K562 (cell line): Measurements from ENCODE around the gene NFKBIB. TPM values are rescaled to one million over a fixed set of nuclear protein-coding genes. Genes with fewer than 3 reads are reported as not detected.

Experiments
- ATAC-seq: fragments of 200-7000 bp; cut with Tn5 transposase; 3 replicates; pipeline ENCODE4 v1.9.1; 2020; ENCODE audit warnings: moderate library complexity
- BruUV-seq: library from RNA; stranded (reverse); fragments of 400-500 nt; replicated peaks from 2 replicates; lab custom pipeline; 2021; lab: Mats Ljungman, UMichigan
- CTCF ChIA-PET: fragments of 300-600 bp; formaldehyde crosslinking; extraction: SDS; loops from one replicate; lab custom pipeline; 2021; ENCODE audit warnings: low intra/inter-chr PET ratio; lab: Yijun Ruan, JAX
- POLR2A ChIA-PET: fragments of 300-600, 350-650 bp; sonication (Branson Sonifier 250); formaldehyde crosslinking; extraction: SDS; loops from one replicate; lab custom pipeline; 2021; ENCODE audit warnings: antibody characterized with exemption, inconsistent platforms; lab: Yijun Ruan, JAX
- DNase-seq, 4 experiments: peaks; one replicate each; pipeline versions ENCODE4 v3.0.0 to v3.0.0-alpha.2; 2011 to 2018; ENCODE audit warnings: low spot score in 3 of 4, mixed read lengths in 3 of 4; ENCODE audit errors: extremely low read depth in 1 of 4
- FAIRE-seq: peaks from 2 replicates; lab custom pipeline; 2011; peaks lifted over from hg19 to GRCh38; lab: Jason Lieb, UNC
- H2AFZ ChIP-seq: 2 replicates; pipeline ENCODE4 v1.6.0; 2011; ENCODE audit warnings: low read depth, low read length, control low read depth, inconsistent platforms
- H3K27ac ChIP-seq: fragments of 200-600 bp; 3 replicates; pipeline ENCODE4 v1.8.0; 2011; ENCODE audit warnings: low read depth, mild to moderate bottlenecking, control low read depth, inconsistent platforms, low read length, moderate library complexity, mixed read lengths; ENCODE audit errors: extremely low read depth
- H3K27me3 ChIP-seq, 2 experiments: fragments of 300-600 bp in 1 of 2; 2 replicates in 1 of 2; 3 replicates in 1 of 2; pipeline versions ENCODE4 v1.6.0 to v1.8.0; 2011; ENCODE audit warnings: inconsistent platforms in 2 of 2, low read length in 2 of 2, mild to moderate bottlenecking in 1 of 2, mixed read lengths in 1 of 2, moderate library complexity in 1 of 2; ENCODE audit not compliant: control insufficient read depth in 2 of 2, insufficient read depth in 2 of 2
- H3K36me3 ChIP-seq: fragments of 300-600 bp; 3 replicates; pipeline ENCODE4 v1.8.0; 2011; ENCODE audit warnings: mild to moderate bottlenecking, low read length, inconsistent platforms; ENCODE audit not compliant: control insufficient read depth, insufficient read depth
- H3K4me1 ChIP-seq, 2 experiments: fragments of 200-600 bp in 1 of 2; replicated peaks in 1 of 2; 2 replicates in 1 of 2; 3 replicates in 1 of 2; pipeline versions ENCODE4 v1.5.1 to v1.8.0; 2011; ENCODE audit warnings: inconsistent platforms in 2 of 2, low read length in 2 of 2, mild to moderate bottlenecking in 1 of 2, mixed read lengths in 1 of 2, moderate library complexity in 1 of 2; ENCODE audit not compliant: control insufficient read depth in 2 of 2, insufficient read depth in 2 of 2
- H3K4me2 ChIP-seq: 2 replicates; pipeline ENCODE4 v1.6.1; 2011; ENCODE audit warnings: low read length, control low read depth, inconsistent platforms, mixed read lengths; ENCODE audit not compliant: insufficient read depth
- H3K4me3 ChIP-seq: fragments of 200-600 bp; sonication (generic), shearing (Covaris generic); 2 replicates; pipeline ENCODE4 v1.5.1; 2016; ENCODE audit warnings: control low read depth, inconsistent platforms
- H3K79me2 ChIP-seq: fragments of 200-600 bp; 3 replicates; pipeline ENCODE4 v1.8.0; 2011; ENCODE audit warnings: low read length, inconsistent platforms; ENCODE audit not compliant: control insufficient read depth, insufficient read depth
- H3K9ac ChIP-seq, 2 experiments: 2 replicates each; pipeline versions ENCODE4 v1.6.0 to v1.6.1; 2011; ENCODE audit warnings: low read depth in 2 of 2, low read length in 2 of 2, control low read depth in 1 of 2, inconsistent platforms in 1 of 2, mild to moderate bottlenecking in 1 of 2, mixed read lengths in 1 of 2; ENCODE audit not compliant: insufficient read depth in 1 of 2
- H3K9me1 ChIP-seq: one replicate; pipeline ENCODE4 v1.6.0; 2011; ENCODE audit warnings: inconsistent platforms, mild to moderate bottlenecking, low read length, moderate library complexity; ENCODE audit not compliant: control insufficient read depth, insufficient read depth
- H3K9me3 ChIP-seq: replicated peaks from 2 replicates; pipeline ENCODE4 v1.5.1; 2011; ENCODE audit warnings: low read depth, low read length, inconsistent platforms; ENCODE audit not compliant: control insufficient read depth, insufficient read depth
- H4K20me1 ChIP-seq: replicated peaks from 2 replicates; pipeline ENCODE4 v1.6.1; 2011; ENCODE audit warnings: low read length, inconsistent platforms, mixed read lengths; ENCODE audit not compliant: control insufficient read depth, insufficient read depth
- BMI1 ChIP-seq: fragments of 150-350 bp; IDR thresholded peaks from 2 replicates; pipeline ENCODE4 v1.6.1; 2014; ENCODE audit warnings: low read length
- CCNT2 ChIP-seq: IDR thresholded peaks from 2 replicates; pipeline ENCODE4 v1.6.1; 2011; ENCODE audit warnings: borderline replicate concordance, low read depth, mild to moderate bottlenecking, moderate library complexity, mixed read lengths, low read length; ENCODE audit not compliant: insufficient read length; ENCODE audit errors: extremely low read depth
- ELF1 ChIP-seq: fragments of 200-800 bp; sonication (Bioruptor generic); IDR thresholded peaks from 2 replicates; pipeline ENCODE4 v1.6.1; 2016; ENCODE audit warnings: missing genetic modification characterization, missing compliant biosample characterization
- GATA2 ChIP-seq: sonication (generic); formaldehyde crosslinking; IDR thresholded peaks from 2 replicates; pipeline ENCODE4 v1.4.0; 2020; ENCODE audit warnings: mild to moderate bottlenecking, missing genetic modification reagents
- GATAD2B ChIP-seq: fragments of 450-650 bp; IDR thresholded peaks from 2 replicates; pipeline ENCODE4 v1.6.1; 2017; ENCODE audit warnings: mild to moderate bottlenecking, borderline replicate concordance
- KLF13 ChIP-seq: fragments of 450-650 bp; IDR thresholded peaks from 2 replicates; pipeline ENCODE4 v1.6.1; 2016; ENCODE audit warnings: missing genetic modification characterization, low read depth, mild to moderate bottlenecking, missing compliant biosample characterization, moderate library complexity, borderline replicate concordance
- LCOR ChIP-seq: sonication (generic); formaldehyde crosslinking; IDR thresholded peaks from 2 replicates; pipeline ENCODE4 v1.8.0; 2022; ENCODE audit warnings: mild to moderate bottlenecking, missing genetic modification reagents
- NEUROD1 ChIP-seq: fragments of 150-350 bp; IDR thresholded peaks from 2 replicates; pipeline ENCODE4 v1.6.1; 2014; ENCODE audit warnings: borderline replicate concordance, low read length, low read depth; ENCODE audit not compliant: partially characterized antibody
- NFYB ChIP-seq: IDR thresholded peaks from 2 replicates; pipeline ENCODE4 v1.6.1; 2011; ENCODE audit warnings: mild to moderate bottlenecking, moderate library complexity; ENCODE audit not compliant: insufficient read length; ENCODE audit errors: extremely low read depth
- POLR2A ChIP-seq: fragments of 450-650 bp; conservative IDR thresholded peaks from 2 replicates; pipeline ENCODE4 v1.6.1; 2016
- POLR2G ChIP-seq: fragments of 200-400 bp; formaldehyde crosslinking; IDR thresholded peaks from 2 replicates; pipeline ENCODE4 v1.6.1; 2017; ENCODE audit warnings: low read depth, mild to moderate bottlenecking, antibody characterized with exemption, low read length, moderate library complexity
- SMARCA4 ChIP-seq: fragments of 450-650 bp; IDR thresholded peaks from 2 replicates; pipeline ENCODE4 v1.6.1; 2016
- SUPT5H ChIP-seq: fragments of 450-650 bp; IDR thresholded peaks from 2 replicates; pipeline ENCODE4 v1.6.1; 2016
- ZBTB26 ChIP-seq: fragments of 450-650 bp; formaldehyde crosslinking; IDR thresholded peaks from 2 replicates; pipeline ENCODE4 v1.4.0; 2022; ENCODE audit warnings: missing genetic modification characterization
- ZNF121 ChIP-seq: sonication (generic); formaldehyde crosslinking; conservative IDR thresholded peaks from 2 replicates; pipeline ENCODE4 v1.8.0; 2022; ENCODE audit warnings: missing genetic modification reagents
- ZNF431 ChIP-seq: sonication (generic); formaldehyde crosslinking; IDR thresholded peaks from 2 replicates; pipeline ENCODE4 v1.8.0; 2022; ENCODE audit warnings: mild to moderate bottlenecking, missing genetic modification reagents
- WGBS: fragments of 100-300 bp; shearing (Covaris generic); methylation state at CpG from one replicate; pipeline ENCODE4 v1.1.6; 2016; ENCODE audit warnings: low coverage, mixed read lengths; ENCODE audit not compliant: insufficient coverage; ENCODE audit errors: missing lambda C conversion rate; 5-methylcytosine and 5-hydroxymethylcytosine counted together
- in situ Hi-C: fragments of 300-500 bp; cut with MboI; formaldehyde crosslinking; loops from 4 replicates; pipeline ENCODE4 v1.15.0; 2018; ENCODE audit warnings: inconsistent platforms, mixed read lengths
- intact Hi-C: fragments of 100-400 bp; cut with micrococcal nuclease; formaldehyde crosslinking; loops from 2 replicates; pipeline ENCODE4 v1.14.2; 2022
- polyA plus RNA-seq, 8 experiments: library from polyadenylated mRNA; depleted of rRNA in 4 of 8; stranded (reverse) in 5 of 8; unstranded in 3 of 8; fragments of >200 nt; fragmentation: Nextera tagmentation in 2 of 8; fragmentation: Illumina TruSeq in 1 of 8; extraction: Ambion mirVana in 2 of 8; extraction: Trizol in 1 of 8; gene quantifications; 2 replicates each; pipeline versions ENCODE4 v1.2.1 to v1.2.3, GENCODE V29; 2011 to 2014; ENCODE audit warnings: inconsistent platforms in 1 of 8, missing spikeins in 1 of 8
- total RNA-seq, 7 experiments: library from RNA; depleted of rRNA in 6 of 7; stranded (reverse); fragments of >200 nt in 6 of 7; fragmentation: Illumina TruSeq in 2 of 7; extraction: Trizol in 2 of 7; gene quantifications; 2 replicates each; pipeline versions ENCODE4 v1.2.1 to v1.2.3, GENCODE V29; 2011 to 2021; ENCODE audit warnings: low replicate concordance in 1 of 7

Gene NFKBIB
- total and polyA plus RNA-seq, 9 of the 15 experiments (the other 6 are each of a cell fraction or from before 2014, with no cell fraction given): 1.5 to 44.9 (median 10.4) TPM

- no peak overlapping the region for H3K27ac ChIP-seq
- H3K4me2 ChIP-seq: no peak overlapping the region
- no peak overlapping the region for H3K9ac ChIP-seq
- H3K9me1 ChIP-seq: no peaks in the 10 kb centered on the region
- H3K4me1 ChIP-seq: peaks cover 0 to 18% of the 10 kb centered on the region in 2 experiments; a peak in 3 of 5 replicates
- no peak overlapping the region for H2AFZ ChIP-seq
- no peak for FAIRE-seq
- ATAC-seq: no peak
- H3K9me3 ChIP-seq: peaks cover 18% of the 10 kb centered on the region
- in situ Hi-C loops (no loop called here), intact Hi-C loops (loop anchor here (5.0 to 10.0 kb wide), 3 partner anchors 101 to 419 kb away; partner anchors contain the start of gene ECH1)
- POLR2A ChIA-PET: interaction anchor here (0.6 to 1.4 kb wide), 6 partner anchors 8 to 530 kb away, joined by 3 to 7 read pairs (median 3); no protein-coding TSS in a partner anchor
- 100% methylated on average over 4 of the region's 4 CpGs for WGBS
- H4K20me1 ChIP-seq: no peaks in the 10 kb centered on the region; the same call in 1 of the 2 replicates
- no peak overlapping the region for H3K4me3 ChIP-seq
- DNase-seq: peak in 1 of 4 experiments; percentile 2
- CTCF ChIA-PET: no interaction called here
- peaks cover 43% of the 10 kb centered on the region for H3K79me2 ChIP-seq
- BruUV-seq: no TSS peak
- TF ChIP-seq CCNT2 (no peak), SUPT5H (peak; percentile 52; the same call in 1 of the 2 replicates), POLR2A (0 out of 2 replicates have a peak, but pooled peaks have one; percentile 41), POLR2G (no peak), ZNF121 (peak; percentile 35)
- no peaks in the 10 kb centered on the region for H3K27me3 ChIP-seq
- H3K36me3 ChIP-seq: peaks cover 25% of the 10 kb centered on the region
Measured at GRCh38 chr19:38933544-38933943, 33.8 kb downstream of the NFKBIB start.

- no peaks in the 10 kb centered on the region for H3K27me3 ChIP-seq
- H3K4me1 ChIP-seq: peaks cover 0 to 1% of the 10 kb centered on the region in 2 experiments; a peak in 2 of 5 replicates
- no peak overlapping the region for H3K27ac ChIP-seq
- intact Hi-C loops: loop anchor here (10.0 kb wide), 2 partner anchors 205 to 425 kb away; no protein-coding TSS in a partner anchor
- WGBS: 21% methylated on average over 5 of the region's 5 CpGs
- H3K79me2 ChIP-seq: no peaks in the 10 kb centered on the region
- H2AFZ ChIP-seq: no peak overlapping the region
- peaks cover 7% of the 10 kb centered on the region; the same call in 2 of the 3 replicates for H3K36me3 ChIP-seq
- no peak for DNase-seq
- no peaks in the 10 kb centered on the region for H4K20me1 ChIP-seq
- H3K9me1 ChIP-seq: no peaks in the 10 kb centered on the region
- in situ Hi-C loops: no loop called here
- ATAC-seq: no peak
- H3K9ac ChIP-seq: no peak overlapping the region
- H3K4me2 ChIP-seq: no peak overlapping the region
- BruUV-seq: no TSS peak
- no peak overlapping the region for H3K4me3 ChIP-seq
- no peak for FAIRE-seq
- H3K9me3 ChIP-seq: 0 out of 2 replicates have a peak, but pooled peaks cover under 1% of the 10 kb centered on the region
- ChIA-PET POLR2A (no interaction called here), CTCF (no interaction called here)
- TF ChIP-seq LCOR (CRISPR knock-in tag) (no peak), SMARCA4 (no peak), NFYB (no peak), ZNF431 (CRISPR knock-in tag) (no peak), NEUROD1 (no peak), BMI1 (no peak), ELF1 (tag) (no peak), GATA2 (no peak), ZBTB26 (CRISPR knock-in tag) (no peak), KLF13 (tag) (no peak), GATAD2B (no peak)
Measured at GRCh38 chr19:38939957-38940356, 40.2 kb downstream of the NFKBIB start.
